Measurements from ENCODE around the gene WWOX.
"Not testable (repeated sequence)": the region's sequence is repeated elsewhere in the genome, so short reads cannot be mapped to it uniquely, and the experiment has no call there.

WWOX gene

DNA sequence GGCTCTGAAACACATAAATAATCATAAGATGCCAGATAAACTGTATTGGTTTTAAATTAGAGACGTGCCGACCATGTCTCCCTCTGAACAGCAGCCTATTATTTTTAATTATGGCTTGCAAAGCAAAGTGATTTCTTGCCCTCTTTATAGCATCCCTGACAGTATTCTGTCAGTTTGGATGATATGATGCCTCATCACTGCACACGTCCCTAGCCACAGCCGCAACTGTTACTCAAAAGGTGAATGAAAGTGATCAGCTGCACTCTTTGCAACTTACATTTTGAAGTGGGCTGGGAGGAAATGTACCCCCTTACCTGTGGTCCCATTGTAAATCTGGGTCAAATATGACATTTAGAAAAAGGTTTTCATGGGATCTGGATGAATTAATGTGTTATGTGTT lies 1111.2 kb downstream of the WWOX start:
- no peak for DNase-seq

DNA sequence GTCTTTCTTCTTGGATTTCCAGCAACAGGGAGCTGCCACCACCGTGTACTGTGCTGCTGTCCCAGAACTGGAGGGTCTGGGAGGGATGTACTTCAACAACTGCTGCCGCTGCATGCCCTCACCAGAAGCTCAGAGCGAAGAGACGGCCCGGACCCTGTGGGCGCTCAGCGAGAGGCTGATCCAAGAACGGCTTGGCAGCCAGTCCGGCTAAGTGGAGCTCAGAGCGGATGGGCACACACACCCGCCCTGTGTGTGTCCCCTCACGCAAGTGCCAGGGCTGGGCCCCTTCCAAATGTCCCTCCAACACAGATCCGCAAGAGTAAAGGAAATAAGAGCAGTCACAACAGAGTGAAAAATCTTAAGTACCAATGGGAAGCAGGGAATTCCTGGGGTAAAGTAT lies 1112.1 kb downstream of the WWOX start:
- DNase-seq, result no peak

DNA sequence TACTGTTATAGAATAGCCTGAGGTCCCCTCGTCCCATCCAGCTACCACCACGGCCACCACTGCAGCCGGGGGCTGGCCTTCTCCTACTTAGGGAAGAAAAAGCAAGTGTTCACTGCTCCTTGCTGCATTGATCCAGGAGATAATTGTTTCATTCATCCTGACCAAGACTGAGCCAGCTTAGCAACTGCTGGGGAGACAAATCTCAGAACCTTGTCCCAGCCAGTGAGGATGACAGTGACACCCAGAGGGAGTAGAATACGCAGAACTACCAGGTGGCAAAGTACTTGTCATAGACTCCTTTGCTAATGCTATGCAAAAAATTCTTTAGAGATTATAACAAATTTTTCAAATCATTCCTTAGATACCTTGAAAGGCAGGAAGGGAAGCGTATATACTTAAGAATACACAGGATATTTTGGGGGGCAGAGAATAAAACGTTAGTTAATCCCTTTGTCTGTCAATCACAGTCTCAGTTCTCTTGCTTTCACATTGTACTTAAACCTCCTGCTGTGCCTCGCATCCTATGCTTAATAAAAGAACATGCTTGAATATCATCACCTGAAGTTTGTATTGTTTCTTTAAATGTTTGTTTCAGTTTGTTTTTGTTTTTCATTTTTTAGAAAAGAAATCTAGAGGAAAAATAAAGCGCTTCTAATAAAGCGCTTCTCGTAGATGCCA lies 1112.8 kb downstream of the WWOX start:
- DNase-seq, result no peak

DNA sequence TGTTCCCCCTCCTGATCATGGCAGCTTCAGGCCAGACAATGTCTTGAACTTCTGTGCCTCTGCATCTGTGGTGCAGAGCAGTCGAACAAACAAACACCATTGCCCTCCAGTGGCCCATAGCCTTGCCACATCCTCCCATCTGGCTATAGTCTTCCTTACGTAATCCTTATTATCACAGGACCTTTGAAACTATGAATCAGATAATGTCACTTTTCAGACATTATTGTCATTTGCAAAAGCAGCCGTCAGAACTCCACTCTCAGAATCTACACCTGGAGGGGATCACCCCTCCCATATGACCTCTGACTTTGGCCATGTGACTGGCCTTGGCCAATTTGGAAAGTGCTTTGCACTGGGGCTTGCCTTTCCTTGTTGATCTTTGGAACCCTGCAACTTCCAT lies 1113.8 kb downstream of the WWOX start:
- no peak for DNase-seq

DNA sequence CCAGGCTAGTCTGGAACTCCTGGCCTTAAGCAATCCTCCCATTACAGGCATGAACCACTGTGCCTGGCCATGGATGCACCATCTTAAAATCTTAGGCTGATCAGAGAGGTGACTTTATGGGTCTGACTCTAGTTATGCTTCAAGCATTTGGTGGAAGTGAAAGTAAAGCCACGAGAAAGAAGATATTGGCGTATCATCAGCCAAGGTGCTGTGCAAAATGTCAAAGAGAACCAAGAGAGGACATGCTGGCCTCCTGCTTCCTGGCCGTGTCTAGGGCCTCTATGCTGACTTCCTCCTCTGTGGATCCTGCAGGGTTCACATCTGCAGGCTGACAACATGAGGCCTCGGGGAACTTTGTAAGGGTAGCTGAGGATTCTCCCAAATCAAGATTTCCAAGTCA lies 1115.8 kb downstream of the WWOX start:
- DNase-seq, result no peak

DNA sequence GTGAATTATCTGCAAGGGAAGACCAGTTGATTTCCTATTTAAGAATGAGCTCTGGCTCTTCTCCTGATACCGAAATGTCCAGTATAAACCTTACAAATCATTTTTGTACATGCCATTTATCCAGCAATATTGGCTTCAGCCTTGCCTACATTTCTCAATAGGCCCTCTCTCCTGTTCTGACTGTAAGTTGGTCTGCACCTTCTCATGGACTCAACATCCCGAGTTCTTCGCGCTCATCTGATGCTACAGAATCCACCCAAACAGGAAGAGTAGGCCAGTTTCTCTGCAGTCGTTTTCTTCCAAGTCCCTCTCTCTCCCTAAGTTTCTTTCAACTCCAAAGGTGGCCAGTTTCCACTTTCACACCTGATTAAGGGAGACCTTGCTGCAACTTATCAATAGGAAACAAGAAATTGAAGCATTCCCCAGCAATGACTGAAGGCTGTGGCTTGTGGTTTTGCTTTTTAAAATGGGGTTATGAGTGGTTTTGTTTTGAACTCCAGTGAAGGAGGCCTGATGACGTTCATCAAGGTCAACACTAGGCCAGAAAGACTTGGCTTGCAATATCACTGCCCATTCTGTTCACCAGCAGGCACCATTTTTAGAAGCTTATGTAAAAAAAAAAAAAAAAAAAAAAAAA lies 1118.0 kb downstream of the WWOX start:
- DNase-seq, result no peak

DNA sequence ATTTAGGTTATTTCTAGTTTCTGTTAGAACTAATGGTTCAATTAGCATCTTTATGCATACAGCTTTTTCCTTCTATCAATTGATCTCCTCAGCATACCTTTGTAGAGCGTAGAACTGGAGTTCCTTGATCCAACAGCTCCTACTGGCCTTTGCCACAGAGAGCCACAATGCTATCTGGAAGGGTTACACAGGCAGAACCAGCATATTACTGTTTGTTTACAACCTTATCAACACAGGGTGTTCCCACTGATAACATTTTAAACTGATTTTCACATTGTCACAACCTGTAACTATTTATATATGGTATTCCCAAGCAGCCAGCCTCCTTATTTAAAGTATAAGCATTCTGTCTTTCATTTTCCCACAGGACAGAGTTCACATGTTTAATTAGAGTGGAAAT lies 1118.9 kb downstream of the WWOX start:
- no peak for DNase-seq

DNA sequence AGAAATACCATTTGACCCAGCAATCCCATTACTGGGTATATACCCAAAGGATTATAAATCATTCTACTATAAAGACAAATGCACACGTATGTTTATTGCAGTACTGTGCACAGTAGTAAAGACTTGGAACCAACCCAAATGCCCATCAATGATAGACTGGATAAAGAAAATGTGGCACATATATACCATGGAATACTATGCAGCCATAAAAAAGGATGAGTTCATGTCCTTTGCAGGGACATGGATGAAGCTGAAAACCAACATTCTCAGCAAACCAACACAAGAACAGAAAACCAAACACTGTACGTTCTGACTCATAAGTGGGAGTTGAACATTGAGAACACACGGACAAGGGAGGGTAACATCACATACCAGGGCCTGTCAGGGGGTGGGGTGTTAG lies 1126.5 kb downstream of the WWOX start:
- DNase-seq, result not testable (repeated sequence)

DNA sequence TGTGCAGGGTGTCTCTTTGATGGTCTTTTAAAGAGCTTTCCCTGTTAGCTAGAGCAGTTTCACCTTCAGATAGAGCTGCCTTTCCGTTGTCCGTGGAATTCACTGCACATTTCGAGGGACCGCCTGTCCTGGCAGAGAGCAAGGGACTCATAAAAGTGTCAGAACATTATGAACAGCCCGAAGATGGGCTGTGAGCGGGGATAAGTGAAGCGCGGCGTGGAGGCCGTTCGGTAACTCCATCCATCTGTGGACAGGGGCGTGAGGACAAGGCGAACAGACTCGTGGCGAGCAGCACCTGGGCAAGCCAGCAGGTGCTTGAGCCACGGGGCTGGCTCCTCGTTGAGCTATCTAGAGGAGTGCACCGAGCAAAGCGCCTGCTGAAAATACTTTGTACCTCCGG lies 1129.9 kb downstream of the WWOX start:
- no peak for DNase-seq

DNA sequence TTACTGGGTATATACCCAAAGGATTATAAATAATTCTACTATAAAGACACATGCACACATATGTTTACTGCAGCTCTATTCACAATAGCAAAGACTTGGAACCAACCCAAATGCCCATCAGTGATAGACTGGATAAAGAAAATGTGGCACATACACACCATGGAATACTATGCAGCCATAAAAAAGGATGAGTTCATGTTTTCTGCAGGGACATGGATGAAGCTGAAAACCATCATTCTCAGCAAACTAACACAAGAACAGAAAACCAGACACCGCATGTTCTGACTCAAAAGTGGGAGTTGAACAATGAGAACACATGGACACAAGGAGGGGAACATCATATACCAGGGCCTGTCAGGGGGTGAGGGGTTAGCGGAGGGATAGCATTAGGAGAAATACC lies 1146.2 kb downstream of the WWOX start:
- not testable (repeated sequence) for DNase-seq

DNA sequence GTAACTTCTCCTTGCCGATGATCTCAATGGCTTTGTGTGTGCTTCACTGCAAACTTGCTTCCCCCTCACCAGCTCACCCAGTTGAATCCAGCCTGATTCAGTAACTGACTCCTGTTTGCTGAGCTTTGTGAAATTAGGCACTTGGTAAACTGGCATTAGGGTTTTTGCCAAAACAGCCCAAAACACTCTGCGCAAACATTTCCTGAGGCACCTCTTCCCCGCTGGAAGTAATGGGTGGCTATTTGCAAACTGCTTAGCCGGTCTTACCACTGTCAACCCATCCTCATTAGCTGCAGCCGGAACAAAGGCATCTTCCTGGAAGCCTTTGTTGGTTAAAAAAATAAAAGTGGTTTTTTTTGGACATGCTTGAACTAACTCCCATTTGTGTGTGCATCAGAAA lies 1147.9 kb downstream of the WWOX start:
- DNase-seq, result no peak

DNA sequence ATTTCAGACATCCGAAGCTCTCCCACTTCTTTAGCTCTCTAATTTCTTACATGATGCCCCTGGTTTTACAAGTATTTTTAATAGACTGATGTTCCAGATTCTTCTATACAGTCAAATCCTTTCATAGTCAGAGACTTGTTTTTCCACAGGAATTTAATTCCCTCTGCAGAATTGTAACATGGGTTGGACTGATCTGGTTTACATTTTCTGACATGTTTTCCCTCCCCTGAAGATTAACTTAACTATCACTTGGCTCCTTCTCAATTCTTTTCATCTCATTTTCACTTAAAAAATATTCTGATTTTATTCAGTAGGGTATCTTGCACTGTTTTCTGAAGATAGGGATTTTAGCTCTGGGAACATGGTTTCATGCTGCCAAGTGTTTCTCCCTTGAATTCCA lies 1148.9 kb downstream of the WWOX start:
- no peak for DNase-seq

DNA sequence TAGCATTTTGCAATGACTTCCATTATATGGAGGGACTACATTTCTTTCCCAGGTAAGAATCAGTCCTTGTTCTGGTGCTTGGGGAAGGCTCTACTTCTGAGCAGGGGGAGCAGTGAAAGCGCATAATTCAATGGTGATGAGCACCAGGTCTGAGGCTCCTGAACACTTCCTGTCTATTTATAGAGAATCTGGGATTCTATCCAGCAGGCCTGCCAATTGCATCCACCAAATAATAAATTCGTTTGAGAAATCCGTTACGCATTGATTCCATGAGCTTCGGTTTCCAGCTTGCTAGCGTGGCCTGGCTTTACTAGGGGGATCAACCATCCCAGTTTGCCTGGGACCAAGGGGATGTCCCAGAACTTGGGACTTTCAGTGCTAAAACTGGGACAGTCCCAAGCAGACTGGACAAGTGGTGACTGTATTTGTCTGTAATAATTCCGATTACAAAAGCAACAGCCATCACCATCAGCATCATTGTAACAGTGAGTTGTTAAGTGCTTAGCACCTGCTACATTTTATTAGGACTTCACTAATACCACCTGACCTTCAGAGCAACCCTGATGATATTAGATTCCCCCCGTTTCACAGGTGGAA lies 1151.1 kb downstream of the WWOX start:
- no peak for DNase-seq

DNA sequence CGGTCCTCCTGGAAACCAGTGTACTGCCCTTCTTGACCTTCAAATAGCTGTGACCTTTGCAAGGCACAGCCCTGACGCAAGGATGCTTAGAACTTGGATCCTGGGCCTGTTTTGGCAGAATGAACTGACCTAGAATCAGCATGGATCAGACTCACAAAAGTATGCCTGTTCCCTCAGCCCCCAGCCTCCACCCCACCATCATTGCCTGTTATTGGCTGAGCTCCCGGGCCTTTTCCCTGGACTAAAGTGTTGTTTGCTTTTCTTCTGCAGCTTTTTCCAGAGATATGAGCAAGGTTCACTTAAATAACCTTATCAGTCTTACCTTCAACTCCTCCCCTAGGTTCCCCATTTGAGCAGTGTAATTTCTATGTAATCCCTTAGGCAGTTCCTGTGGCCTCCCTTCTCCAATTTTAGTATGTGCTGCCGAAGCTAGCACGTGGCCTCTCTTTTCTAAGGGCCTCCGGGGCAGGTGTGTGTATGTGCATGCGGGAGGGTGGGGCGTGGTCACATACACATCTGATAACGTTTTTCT lies 1153.7 kb downstream of the WWOX start:
- DNase-seq, result no peak

DNA sequence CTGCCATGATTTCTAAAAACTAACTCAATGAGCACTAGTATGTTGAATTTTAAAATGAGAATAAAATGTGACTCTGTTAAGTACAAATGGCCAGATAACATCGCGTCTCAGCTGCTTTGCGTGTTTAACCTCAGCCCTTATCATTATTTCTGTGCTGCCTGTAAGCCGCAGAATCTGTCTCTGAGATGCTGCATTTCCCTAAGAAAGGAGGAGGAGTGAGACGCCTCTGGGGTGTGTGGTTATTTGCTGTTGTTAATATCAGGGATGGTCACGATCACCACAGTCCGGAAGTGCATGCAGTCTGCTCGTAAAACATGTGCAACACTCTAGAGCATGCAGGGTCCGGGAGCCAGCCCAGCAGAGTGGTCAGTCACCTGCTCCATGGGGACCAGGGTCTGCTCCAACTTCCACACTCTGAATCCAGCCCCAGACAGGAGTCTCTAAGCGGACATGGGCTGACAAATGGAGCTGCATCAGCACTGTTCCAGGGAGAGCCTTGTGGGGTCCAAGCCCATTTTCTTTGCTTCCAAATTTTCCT lies 1158.6 kb downstream of the WWOX start:
- no peak for DNase-seq

DNA sequence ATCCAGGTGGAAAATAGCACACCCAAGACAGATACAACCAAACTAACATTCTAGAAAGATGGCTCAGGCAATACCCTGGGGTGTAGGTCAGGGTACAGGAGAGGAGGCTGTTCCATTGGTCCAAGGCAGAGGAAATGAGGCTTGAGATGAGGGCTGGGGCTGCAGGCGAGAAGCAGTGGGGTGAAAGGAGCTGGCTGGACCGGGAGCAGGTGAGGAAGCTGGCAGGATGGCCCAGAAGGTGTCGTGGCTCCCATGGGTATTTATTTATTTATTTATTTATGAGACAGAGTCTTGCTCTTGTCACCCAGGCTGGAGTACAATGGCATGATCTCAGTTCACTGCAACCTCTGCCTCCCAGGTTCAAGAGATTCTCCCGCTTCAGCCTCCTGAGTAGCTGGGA lies 1161.4 kb downstream of the WWOX start:
- not testable (repeated sequence) for DNase-seq

DNA sequence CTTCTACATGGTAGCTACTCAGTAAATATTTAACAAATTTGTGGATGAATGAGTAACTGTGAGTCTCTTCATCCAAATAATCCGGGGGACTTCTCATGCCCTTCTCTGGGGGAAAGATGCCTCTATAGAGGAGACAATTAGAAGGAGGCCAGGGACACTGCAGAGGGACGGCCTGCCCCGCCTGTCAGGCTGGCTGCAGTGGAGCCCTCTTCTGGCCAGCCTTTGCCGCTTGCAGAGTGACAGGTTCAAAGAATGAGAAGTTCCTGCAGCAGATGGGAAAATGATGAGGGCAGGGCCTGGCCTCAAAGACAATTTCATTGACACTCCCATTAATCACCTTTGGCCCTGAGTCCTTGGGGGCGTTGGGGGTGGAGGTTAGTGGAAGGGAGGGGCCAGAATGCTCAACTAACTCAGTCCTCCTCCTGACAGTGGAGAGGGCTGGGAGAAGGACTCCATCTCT lies 1162.1 kb downstream of the WWOX start:
- DNase-seq, result no peak

DNA sequence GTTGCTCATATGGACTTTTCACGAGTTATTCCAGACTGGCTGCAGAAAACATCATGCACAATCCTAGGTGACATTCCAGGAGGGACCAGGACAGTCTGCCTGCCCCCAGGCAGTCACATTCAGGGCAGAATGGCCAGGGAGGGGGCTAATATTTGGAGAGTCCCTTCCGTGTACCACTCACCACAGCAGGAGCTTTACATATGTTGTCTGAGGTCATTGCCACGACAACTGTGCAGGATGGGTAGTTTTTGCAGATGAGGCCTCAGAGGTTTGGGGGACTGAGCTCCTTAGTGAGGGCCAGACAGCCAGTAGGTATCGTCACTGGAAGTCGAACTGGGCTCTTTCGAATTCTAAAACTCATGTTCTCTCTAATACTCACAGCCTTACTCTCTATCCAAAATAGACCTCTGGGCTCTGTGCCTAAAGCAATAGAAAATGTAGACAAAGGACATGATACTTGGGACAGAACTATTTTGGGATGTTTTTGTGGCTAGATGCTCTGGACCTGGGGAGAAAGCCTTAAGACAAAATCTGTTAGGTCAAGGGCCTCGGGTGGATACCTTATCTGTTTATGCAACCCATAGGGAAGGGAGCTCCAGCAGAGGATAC lies 1162.6 kb downstream of the WWOX start:
- no peak for DNase-seq
